Raji (cell line): Measurements from ENCODE around the gene PPFIBP2.

Experiments
- POLR2A ChIP-seq: IDR thresholded peaks from 2 replicates; pipeline ENCODE4 v1.6.1; 2011; ENCODE audit warnings: low read depth, low read length, control low read depth; ENCODE audit not compliant: insufficient read depth

Gene PPFIBP2

DNA sequence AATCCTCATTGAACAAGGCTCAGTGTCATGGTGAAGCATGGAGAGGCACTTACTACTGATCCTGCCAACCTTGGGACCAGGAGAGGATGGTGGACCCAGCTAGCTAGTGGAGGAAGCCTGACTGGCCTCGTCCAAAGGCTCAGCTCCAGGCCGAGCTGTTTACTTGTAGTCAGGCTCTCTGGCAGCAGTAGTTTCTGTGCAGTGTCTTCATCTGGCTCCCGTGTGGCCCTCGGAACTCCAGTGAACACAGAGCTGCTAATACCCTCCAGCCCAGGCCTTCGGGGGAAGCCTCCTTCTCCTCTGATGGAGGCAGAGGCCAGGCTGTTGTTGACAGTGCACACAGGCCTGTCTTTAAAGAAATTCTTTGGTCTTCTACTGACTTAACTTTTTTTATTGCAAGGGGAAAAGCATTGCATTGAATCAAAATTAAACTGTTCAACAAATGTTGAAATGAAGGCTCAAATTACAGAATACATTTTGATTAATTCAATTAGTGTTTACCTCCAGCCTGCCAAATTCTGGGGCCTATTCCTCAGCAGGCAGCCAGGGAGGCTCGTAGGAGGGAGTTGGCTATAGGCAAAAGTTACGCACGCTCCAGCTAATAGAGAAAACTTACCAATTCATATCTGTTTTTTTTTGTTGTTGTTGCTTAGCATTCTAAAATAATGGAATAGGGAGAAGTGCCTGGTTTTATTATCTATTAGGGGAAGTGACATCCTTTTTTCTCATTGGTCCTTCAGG is 18.8 kb downstream of the PPFIBP2 start:
- no peak for TF ChIP-seq POLR2A

DNA sequence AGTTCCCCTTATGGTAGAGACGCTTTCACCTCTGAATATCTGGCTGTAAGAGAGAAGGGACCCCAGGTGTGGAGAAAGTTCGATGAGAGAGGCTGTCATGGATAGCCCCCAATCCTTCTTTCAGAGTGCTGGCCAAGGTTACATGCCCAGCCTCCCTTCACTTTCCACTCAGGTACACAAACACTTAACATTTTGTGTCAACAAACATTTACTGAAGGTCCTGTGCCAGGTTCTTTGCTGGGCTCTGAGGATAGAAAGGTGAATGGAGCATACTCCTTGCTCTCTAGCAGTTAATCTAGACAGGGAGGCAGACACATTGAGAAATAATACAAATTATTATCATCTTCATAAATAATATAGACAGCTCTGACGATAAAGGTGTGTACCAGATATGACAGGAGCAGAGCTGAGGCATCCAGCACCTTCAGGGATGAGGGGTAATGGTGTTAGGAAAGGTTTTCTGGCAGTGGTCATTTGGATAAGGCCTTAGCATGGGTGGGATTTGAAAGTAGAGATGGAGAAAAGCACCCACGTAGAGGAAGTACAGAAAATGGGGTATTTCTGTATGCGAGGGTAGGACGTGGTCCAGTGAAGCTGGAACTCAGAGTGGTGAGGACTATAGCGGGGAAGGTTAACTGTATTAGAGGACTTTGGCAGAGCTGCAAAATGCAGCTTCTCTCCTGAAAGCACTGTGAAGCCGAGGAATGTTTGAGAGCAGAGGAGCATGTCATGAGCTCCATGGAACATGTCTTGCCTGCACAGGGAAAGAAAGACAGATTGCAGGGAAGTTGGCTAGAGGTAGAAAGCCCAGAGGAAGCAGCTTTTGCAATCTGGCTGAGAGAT is 19.6 kb downstream of the PPFIBP2 start:
- no peak for TF ChIP-seq POLR2A

DNA sequence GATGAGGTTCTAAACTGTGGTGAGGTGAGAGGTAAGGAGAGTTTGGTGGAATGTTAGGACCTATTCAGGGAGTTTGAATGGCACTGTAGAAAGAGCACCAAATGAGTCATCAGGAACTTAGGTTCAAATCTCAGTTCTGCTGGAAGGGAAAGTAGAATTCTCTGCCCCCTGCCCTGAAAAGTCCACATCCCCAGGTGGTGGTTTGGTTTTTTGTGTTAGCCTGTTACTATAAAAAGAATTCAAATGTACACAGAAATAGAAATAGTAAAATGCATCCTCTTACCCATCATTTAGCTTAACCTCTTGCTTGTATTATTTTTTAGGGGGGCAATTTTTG is 20.2 kb downstream of the PPFIBP2 start:
- no peak for TF ChIP-seq POLR2A

DNA sequence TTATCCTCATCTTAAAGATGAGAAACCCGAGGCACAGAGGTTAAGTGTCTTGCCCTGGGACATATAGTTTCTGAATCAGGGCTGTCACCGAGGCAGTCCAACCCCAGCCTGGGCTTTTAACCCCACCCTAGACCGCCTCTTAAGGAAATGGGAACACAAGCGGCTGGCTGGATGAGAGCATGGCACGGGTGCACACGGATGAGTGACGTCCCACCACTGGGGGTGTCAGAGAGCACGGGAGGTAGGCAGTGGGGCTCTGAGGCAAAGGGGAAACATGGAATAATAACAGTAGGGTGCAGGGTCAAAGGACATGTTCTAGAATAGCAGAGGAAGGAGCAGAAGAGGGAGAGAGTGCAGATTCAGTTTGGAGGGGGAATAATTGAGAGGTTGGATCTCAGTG is 22.3 kb downstream of the PPFIBP2 start:
- TF ChIP-seq POLR2A, result no peak

DNA sequence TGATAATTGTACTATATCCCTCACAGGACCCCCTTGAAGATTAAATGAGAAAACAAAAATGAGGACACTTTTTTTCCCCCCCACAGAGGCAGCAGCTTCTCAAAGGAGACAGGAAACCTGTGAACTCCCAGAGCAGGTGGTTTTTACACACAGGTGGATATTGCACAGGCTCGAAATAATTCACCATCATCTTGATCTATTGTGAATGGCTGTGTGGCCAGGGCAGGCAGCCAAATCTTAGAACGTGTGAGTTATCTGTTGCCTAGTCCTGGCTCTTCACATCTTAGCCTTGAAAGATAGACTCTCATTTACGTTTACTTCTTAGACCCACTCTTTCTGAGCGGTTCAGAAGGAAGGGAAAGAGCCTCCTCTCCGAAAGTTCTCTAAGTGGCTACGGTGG is 23.5 kb downstream of the PPFIBP2 start:
- TF ChIP-seq POLR2A, result no peak

DNA sequence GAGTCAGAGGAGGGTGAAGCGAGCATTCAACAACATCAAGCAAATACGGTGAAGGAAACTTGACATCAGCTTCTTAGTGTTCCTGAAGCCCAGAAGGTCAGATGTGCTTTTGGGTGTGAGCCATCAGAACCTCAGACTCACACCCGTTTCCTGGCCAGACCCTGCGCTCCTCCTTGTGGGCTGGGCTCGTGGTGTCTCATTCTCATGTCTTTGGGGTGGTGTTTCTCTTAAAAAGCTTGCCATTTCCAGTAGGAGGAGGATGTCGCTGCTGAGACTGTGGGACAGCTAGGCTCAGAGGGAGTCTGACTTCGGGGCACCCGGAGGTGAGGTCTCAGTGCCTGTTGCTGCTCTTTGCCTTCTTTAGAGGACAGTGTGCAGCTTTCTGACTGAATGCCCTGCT is 24.2 kb downstream of the PPFIBP2 start:
- no peak for TF ChIP-seq POLR2A

DNA sequence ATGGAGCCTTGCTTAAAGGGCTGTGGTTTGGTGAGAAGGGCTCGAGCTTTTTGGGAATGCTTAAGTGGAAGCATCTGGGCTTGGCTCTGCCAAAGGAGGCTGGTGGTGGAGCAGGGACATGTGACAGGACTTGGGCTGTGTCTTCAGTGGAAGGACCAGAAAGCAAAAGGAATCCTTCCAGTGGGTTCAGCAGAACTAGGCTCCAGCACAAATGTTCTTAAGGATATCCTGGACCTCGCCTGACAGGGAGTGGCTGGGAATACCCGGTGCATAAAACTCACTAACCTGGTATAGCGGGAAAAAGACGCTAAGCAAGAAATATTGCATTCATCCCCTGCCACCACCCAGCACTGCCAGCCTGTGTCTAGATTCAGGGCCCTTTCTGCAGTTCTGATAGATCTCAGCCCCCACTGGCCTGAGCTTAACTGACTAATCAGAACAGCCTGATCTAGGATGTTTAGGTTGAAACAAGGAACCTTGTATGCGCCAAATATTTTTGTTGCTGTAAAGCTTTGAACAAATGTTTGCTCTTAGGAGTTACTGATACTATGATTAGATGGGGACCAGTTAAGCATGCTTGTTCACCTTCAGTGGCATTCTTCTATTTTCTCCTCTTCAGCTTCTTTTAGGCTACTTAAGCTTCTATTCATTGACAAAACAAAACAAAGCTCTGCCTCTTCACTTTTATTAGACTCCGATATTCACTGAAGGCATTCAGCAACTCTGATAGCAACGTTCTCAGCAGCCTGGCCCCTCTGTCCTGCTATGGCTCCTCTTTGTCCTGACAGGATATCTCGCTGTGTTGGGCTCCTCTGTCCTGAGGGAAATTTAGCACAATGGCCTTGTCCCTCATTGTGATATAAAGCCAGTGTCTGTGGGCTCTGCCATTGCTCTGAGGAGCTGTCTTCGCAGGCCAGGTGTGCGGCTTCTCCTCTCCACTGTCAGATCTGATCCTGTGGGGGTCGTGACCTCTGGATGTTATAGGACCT is 25.0 kb downstream of the PPFIBP2 start:
- TF ChIP-seq POLR2A, result no peak

DNA sequence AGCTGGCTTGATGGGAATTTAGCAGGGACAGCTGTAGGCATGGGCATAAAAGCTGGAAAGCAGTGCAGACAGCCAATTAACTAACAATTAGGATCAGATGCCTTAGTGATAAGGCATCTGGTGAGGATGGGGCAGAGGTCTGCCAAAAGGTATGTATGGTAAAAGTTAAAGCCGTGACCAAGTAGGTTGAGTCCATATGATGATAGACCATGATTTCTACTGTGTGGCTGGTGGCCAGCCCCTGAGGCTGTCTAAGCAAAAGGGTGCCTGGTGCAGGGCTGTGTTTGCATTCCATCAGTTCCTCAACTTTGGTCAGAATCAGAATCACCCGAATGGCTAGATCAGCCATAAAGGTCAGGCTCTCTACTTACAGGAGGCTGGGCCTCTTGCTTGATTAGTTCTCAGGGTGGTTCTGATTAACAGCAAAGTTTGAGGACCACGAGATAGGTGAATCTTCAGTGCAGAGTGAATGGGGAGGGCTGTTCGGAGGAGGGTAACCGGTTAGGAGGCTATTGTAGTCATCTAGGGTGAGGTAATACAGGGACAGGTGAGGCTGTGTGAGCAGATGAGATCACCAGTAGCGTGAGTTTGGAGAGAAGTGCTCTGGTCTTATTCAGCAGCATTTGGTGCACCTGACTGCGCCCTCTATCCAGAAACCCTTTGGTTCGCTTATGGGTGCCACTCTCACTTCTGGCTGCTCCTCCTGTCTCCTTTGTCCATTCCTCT is 27.2 kb downstream of the PPFIBP2 start:
- no peak for TF ChIP-seq POLR2A

DNA sequence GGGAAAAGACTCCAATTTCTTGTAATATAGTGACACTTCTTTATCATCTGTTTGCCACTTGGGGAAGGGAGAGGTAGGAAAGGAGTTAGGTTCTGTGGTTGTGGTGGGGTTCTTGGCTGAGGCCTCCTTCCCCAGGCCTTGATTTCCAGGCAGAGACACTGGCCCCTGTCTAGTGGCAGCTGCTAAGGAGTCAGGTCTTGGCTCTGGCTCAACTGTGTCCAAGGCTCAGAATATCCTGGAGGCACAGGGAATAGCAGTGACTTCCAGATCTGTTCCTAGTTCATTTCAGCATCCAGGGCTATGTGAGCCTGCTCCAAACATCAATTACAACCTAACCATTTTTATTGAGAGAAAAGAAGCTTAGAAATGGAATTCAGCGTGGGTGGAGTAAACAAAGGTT is 29.5 kb downstream of the PPFIBP2 start:
- TF ChIP-seq POLR2A, result no peak

DNA sequence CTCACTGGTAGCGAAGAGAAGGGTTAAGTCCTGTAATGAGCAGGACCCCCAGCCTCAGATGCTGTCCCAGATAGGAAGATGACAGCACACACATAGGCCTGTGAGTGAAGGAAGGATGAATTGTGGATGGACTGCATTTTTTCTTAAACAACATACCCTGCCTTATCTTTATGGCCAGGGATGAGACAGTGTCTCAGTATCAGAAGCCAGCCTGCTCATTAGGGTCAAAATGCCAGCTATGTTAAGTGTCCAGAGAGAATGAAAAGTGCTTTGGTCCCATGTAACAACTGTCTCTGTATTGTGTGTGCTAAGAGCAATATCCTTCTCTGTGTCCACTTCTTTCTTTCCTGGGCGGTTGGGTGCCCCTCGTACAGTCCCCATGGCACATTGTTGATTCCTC is 30.2 kb downstream of the PPFIBP2 start:
- no peak for TF ChIP-seq POLR2A

DNA sequence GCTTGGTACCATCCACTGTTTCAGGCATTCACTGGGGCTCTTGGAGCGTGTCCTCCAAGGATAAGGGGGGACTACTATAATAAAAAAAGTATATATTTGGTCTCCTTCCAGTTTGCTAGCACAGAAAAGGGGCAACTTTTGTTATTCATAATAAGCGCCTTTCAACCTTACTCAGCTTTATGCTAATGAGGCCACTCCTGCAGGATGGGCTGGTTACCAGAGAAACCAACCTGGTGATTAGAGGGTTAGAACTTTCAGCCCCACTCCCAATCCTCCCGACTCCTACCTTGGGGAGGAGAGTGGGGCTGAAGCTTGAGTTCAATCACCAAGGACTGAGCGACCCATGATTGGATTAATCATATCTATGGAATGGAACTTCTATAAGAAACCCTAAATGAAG is 31.8 kb downstream of the PPFIBP2 start:
- no peak for TF ChIP-seq POLR2A

DNA sequence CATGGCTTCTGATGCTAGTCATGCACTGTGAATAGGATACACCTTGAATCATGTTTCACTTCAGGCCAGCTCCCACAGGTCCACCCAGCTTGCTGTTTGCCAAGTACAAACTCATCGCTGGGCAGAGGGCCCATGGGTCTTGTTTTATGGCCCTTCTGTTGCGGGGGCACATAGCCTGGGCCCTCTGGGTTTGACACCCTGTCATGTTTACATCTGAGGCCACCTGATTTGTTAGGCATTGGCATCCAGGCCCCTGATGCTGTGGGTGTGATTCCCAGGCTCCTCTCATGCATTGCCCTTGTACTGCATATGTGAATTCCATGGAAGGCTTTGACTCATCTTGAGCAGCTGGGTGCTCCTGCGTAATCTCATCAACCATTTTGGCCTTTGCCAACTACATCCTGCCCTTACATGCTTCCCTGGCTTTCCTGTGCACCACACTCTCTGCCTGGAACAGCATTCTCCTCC is 32.6 kb downstream of the PPFIBP2 start:
- no peak for TF ChIP-seq POLR2A

DNA sequence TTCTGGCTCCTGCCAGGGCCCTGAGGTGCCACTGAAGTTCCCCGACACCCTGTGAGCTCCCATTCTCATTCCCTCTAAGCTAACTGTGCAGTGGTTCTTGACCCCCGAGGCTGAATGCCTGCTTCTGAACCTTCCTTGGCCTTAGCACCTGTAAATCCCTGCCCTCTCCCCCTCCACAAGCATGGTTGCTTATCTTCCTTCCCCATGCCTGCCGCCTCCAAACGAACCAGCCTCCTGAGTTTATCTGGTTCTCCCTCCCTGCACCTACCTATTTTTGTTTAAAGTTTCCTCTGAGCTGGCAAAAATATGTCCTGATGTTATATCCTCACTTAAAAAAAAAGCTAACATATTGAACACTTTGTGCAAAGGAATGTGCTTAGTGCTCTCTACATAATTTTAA is 33.9 kb downstream of the PPFIBP2 start:
- no peak for TF ChIP-seq POLR2A

DNA sequence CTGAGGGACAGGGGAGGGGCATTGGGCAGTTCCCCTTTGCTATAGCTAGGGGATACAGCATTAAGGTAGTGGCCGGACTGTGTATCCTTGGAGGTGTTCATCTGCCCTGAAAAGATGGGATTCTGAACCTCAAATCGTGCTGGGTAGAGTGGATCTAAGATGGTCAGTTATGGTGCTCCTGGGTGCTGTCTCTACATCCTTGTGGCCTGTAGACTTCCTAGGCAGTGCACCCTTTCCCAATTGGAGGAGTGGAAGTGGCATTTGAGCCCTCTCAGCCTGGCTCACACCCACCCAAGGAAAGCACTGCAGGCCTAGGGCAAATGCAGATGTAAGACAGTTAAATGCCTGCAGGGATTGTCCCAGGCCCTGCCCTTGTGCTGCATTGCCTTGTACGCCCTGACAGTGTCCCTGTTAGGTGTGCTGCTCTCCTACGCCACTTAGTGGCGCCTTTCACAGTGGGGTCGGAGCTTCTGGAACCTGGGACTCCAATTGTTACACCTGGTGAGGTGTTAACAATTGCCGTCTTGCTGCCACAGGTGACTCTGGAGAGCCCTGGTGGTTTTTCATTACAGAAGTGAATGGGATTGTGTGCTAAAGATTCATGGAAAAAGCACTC is 35.0 kb downstream of the PPFIBP2 start:
- TF ChIP-seq POLR2A, result no peak

DNA sequence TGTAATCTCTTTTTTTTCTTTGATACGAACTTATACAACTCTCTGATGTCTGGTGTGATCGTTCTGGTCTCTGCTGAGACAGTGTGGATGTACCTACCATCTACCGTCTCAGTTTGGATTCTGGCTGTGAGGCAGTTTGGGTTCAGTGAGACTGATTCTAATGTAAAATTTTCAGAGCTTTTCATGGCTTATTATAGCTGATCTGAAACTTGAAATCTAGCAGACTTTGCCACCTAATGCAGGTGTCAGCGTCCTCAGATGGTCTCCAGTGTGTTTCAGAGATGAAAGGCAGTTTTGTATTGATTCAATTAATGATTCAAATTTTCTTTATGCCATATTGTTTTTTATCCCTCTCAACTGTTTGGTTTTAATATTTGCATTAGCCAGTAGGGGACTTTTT is 35.9 kb downstream of the PPFIBP2 start:
- TF ChIP-seq POLR2A, result no peak

DNA sequence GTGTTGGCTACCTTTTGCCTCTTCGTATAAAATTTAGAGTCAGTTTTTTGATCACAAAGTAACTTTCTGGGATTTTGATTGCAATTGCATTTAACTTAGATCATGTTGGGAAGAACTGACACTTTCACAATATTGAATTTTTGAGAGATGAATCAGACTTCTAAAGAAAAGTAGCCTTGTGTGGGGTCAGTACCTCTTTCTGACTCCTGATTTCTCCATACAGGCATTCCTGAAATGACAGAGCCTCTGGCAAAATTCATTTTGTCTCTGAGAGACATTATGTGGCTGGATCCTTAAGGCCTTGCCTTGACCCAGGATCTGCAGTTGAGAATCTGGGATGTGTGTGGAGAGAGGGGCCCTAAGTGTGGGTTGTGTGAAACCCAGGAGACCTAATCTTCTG is 37.8 kb downstream of the PPFIBP2 start:
- no peak for TF ChIP-seq POLR2A
